DMS79 treated with DMSO at 0.1 percent for 48 hours (cell line): Measurements from ENCODE around the gene COLQ.

ENCODE experiments used
- DNase-seq: peaks from one replicate; lab custom pipeline; 2025; lab: John Stamatoyannopoulos, UW

The COLQ gene

GRCh38 chr3:15454965-15455364, 66.5 kb downstream of the COLQ start:
- no peak for DNase-seq

GRCh38 chr3:15453991-15454625, 67.4 kb downstream of the COLQ start:
- DNase-seq: no peak

GRCh38 chr3:15453501-15453900, 68.0 kb downstream of the COLQ start:
- DNase-seq: no peak

- DNase-seq: no peak
Observed at GRCh38 chr3:15452961-15453360, 68.5 kb downstream of the COLQ start.

- DNase-seq: no peak
Observed at GRCh38 chr3:15452156-15452555, 69.3 kb downstream of the COLQ start.

GRCh38 chr3:15451216-15452113, 70.0 kb downstream of the COLQ start:
- DNase-seq: no peak

GRCh38 chr3:15450438-15451215, 70.9 kb downstream of the COLQ start:
- DNase-seq: no peak

- no peak for DNase-seq
Observed at GRCh38 chr3:15449489-15450224, 71.8 kb downstream of the COLQ start.

- DNase-seq: no peak
Observed at GRCh38 chr3:15443826-15444524, 77.5 kb downstream of the COLQ start.

GRCh38 chr3:15440891-15441290, 80.6 kb downstream of the COLQ start:
- no peak for DNase-seq

GRCh38 chr3:15439476-15439875, 82.0 kb downstream of the COLQ start:
- DNase-seq: no peak

- no peak for DNase-seq
Observed at GRCh38 chr3:15438983-15439382, 82.5 kb downstream of the COLQ start.

- DNase-seq: no peak
Observed at GRCh38 chr3:15436246-15436645, 85.3 kb downstream of the COLQ start.

- DNase-seq: no peak
Observed at GRCh38 chr3:15434756-15435155, 86.8 kb downstream of the COLQ start.

GRCh38 chr3:15433531-15433930, 88.0 kb downstream of the COLQ start:
- DNase-seq: no peak

- DNase-seq: no peak
Observed at GRCh38 chr3:15431256-15431837, 90.2 kb downstream of the COLQ start.

- DNase-seq: no peak
Observed at GRCh38 chr3:15430624-15431023, 90.9 kb downstream of the COLQ start.

GRCh38 chr3:15429080-15429479, 92.4 kb downstream of the COLQ start:
- DNase-seq: no peak

- DNase-seq: no peak
Observed at GRCh38 chr3:15428539-15428938, 93.0 kb downstream of the COLQ start.

GRCh38 chr3:15427981-15428380, 93.5 kb downstream of the COLQ start:
- DNase-seq: no peak
